ENCODE data around the gene OR6K2.

- no peak for TF ChIP-seq GABPA (IDR thresholded peaks at IDR 0.05 in 1 of 2, conservative IDR thresholded peaks at IDR 0.05 in 1 of 2)
- TF ChIP-seq CTCF (IDR thresholded peaks at IDR 0.05; ENCODE audit: low read depth, low read length, missing input control): no peak
- no peak for TF ChIP-seq RAD21 (IDR thresholded peaks at IDR 0.05)
- no peak for TF ChIP-seq JUND (IDR thresholded peaks at IDR 0.05)
- no peak for TF ChIP-seq YY1 (IDR thresholded peaks at IDR 0.05)
- TF ChIP-seq REST (IDR thresholded peaks at IDR 0.05): no peak
- no peak for TF ChIP-seq ZBTB33 (IDR thresholded peaks at IDR 0.05)
- TF ChIP-seq TAF1 (conservative IDR thresholded peaks at IDR 0.05): no peak
- TF ChIP-seq EGR1 (IDR thresholded peaks at IDR 0.05; ENCODE audit: low read depth in 2 of 2): no peak
Measured at GRCh38 chr1:158714754-158715153, 14.3 kb upstream of the OR6K2 start.

Measured in liver (tissue), 3 donors.